Activated CD8-positive, alpha-beta T cell treated with anti-CD3 and anti-CD28 coated beads for 36 hours (primary cell): ENCODE results near the gene ANK3. TPM values are rescaled to one million over a fixed set of nuclear protein-coding genes. Genes with fewer than 3 reads are reported as not detected.

Source experiments
- ATAC-seq: fragments of 200-7000 bp; cut with Tn5 transposase; one replicate; pipeline ENCODE4 v1.10.0; 2021; ENCODE audit warnings: mild to moderate bottlenecking, moderate library complexity
- CTCF ChIA-PET: fragments of 350-600 bp; sonication (Branson Sonifier 250); formaldehyde crosslinking; loops from one replicate; lab custom pipeline; 2021; ENCODE audit warnings: antibody characterized with exemption; lab: Charles Lee
- POLR2A ChIA-PET: fragments of 350-600 bp; sonication (Branson Sonifier 250); formaldehyde crosslinking; loops from one replicate; lab custom pipeline; 2021; ENCODE audit warnings: antibody characterized with exemption; lab: Charles Lee
- DNase-seq: peaks from one replicate; pipeline ENCODE4 v3.0.0-alpha.2; 2020
- H3K27ac Mint-ChIP-seq: one replicate; pipeline ENCODE4 v1.8.0; 2021; ENCODE audit warnings: mild to moderate bottlenecking, mixed read lengths
- H3K27me3 Mint-ChIP-seq: one replicate; pipeline ENCODE4 v1.8.0; 2021; ENCODE audit warnings: mixed read lengths
- H3K36me3 Mint-ChIP-seq: one replicate; pipeline ENCODE4 v1.8.0; 2021; ENCODE audit warnings: low read depth, mixed read lengths
- H3K4me1 Mint-ChIP-seq: one replicate; pipeline ENCODE4 v1.8.0; 2021; ENCODE audit warnings: low read depth, mixed read lengths
- H3K4me3 Mint-ChIP-seq: one replicate; pipeline ENCODE4 v1.8.0; 2021; ENCODE audit warnings: mild to moderate bottlenecking, moderate library complexity, mixed read lengths
- H3K9me3 Mint-ChIP-seq: one replicate; pipeline ENCODE4 v1.8.0; 2021; ENCODE audit warnings: mixed read lengths
- intact Hi-C: fragments of 100-400 bp; cut with micrococcal nuclease; formaldehyde crosslinking; loops from one replicate; pipeline ENCODE4 v1.10.0; 2022
- total RNA-seq, 2 experiments: library from RNA; stranded (reverse); gene quantifications; one replicate each; pipeline ENCODE4 v1.2.3, GENCODE V29; 2021
- TF ChIP-seq, protein P1 (sequence below): fragments of 200-600 bp; IDR thresholded peaks from one replicate; pipeline ENCODE4 v1.8.0; 2022; ENCODE audit warnings: antibody characterized with exemption, mild to moderate bottlenecking

ANK3 gene
- total RNA-seq, 2 experiments from 2014 or later: 10.3 to 12.0 TPM

DNA sequence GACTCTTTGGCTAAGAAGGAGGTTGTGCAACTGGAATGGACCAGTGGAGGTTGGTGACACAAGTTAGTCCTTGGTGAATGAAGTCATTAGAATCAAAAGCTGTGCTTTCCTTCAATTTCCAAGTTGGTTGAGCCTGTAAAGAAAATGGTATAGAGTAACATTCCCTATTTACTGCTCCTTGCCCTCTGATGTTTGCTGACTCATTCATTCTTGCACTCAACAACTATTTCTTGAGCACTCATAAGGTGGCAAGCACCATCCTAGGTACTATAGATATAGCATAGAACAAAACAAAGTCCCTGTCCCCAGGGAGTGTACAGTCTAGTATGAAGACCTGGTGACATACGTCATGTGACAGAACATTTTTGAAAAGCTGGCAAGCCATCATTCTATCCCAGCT lies 364.4 kb downstream of the ANK3 start:
- POLR2A ChIA-PET: no interaction called here
- H3K4me3 Mint-ChIP-seq: no peak overlapping the region

DNA sequence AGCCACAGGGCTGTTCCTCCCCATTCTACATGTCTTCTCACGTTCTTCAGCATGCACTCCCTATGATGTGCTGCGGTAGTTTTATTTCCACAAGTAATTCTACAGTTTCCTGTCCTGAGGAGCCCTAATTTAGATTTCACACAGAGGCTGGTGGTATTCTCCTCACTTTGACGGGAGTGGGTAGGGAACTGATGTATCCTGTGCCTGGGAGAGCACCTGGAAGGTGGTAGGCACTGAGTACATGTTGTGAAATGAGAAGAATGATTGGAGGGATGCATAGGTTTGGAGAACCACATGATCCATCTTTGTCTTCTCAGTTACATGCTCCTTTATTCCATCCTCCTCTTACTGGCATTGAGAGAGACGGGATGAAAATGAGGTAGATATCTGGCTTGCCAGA lies 365.2 kb downstream of the ANK3 start:
- DNase-seq (no peak), ATAC-seq (no peak)
- intact Hi-C loops: no loop called here
- no peaks in the 10 kb centered on the region for H3K9me3 Mint-ChIP-seq
- ChIA-PET POLR2A (no interaction called here), CTCF (interaction anchor here (1.2 kb wide), 1 partner anchor 33 kb away, joined by 3 read pairs; no protein-coding TSS in a partner anchor)
- no peaks in the 10 kb centered on the region for H3K4me1 Mint-ChIP-seq
- peaks cover 2% of the 10 kb centered on the region for H3K27me3 Mint-ChIP-seq
- H3K27ac Mint-ChIP-seq: no peak overlapping the region
- no peaks in the 10 kb centered on the region for H3K36me3 Mint-ChIP-seq
- no peak overlapping the region for H3K4me3 Mint-ChIP-seq
- TF ChIP-seq, protein P1, sequence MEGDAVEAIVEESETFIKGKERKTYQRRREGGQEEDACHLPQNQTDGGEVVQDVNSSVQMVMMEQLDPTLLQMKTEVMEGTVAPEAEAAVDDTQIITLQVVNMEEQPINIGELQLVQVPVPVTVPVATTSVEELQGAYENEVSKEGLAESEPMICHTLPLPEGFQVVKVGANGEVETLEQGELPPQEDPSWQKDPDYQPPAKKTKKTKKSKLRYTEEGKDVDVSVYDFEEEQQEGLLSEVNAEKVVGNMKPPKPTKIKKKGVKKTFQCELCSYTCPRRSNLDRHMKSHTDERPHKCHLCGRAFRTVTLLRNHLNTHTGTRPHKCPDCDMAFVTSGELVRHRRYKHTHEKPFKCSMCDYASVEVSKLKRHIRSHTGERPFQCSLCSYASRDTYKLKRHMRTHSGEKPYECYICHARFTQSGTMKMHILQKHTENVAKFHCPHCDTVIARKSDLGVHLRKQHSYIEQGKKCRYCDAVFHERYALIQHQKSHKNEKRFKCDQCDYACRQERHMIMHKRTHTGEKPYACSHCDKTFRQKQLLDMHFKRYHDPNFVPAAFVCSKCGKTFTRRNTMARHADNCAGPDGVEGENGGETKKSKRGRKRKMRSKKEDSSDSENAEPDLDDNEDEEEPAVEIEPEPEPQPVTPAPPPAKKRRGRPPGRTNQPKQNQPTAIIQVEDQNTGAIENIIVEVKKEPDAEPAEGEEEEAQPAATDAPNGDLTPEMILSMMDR: no peak

More for the DNA sequence above, 364.4 kb downstream of the ANK3 start:
- Mint-ChIP-seq H3K27me3 (no peaks in the 10 kb centered on the region), H3K36me3 (no peaks in the 10 kb centered on the region), H3K4me1 (no peaks in the 10 kb centered on the region), H3K9me3 (no peaks in the 10 kb centered on the region), H3K27ac (no peak overlapping the region)
- ATAC-seq (no peak), DNase-seq (no peak)
- intact Hi-C loops: no loop called here
- CTCF ChIA-PET: interaction anchor here (0.9 kb wide), 1 partner anchor 12 kb away, joined by 3 read pairs; no protein-coding TSS in a partner anchor
- TF ChIP-seq, protein P1: no peak

DNA sequence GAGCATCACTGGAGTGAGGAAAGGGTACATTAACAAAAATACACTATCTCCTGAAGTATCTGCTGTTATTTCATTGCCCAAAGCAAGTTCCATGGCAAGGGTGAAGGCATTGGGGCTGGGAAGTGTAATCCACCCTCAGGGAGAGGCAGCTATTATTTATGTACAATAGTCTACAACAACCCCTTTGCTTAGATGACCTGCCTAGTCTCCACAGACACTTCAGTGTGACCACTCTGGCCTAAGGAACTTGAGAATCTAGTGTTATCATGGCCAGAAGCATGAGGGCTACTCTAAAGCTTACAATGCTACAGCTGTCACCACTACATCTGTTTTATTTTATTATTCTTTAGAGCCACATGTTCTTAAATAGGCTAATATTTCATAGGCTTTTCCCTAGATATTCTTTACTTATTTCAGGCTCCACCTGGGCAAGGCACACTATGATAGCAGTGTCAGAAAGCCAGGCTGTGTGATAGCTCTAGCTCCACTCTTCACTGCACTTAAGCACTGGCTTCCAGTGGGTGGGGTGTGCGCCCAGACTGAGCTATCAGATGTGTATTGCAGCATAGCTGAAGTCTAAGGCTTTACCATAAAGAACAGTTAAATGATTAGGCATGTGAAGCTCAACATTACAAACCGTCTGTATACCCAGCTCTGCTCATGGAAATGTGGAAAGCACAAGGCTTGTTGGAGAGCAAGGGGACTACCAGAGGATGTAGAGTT lies 366.4 kb downstream of the ANK3 start:
- intact Hi-C loops: no loop called here
- TF ChIP-seq, protein P1: no peak
- Mint-ChIP-seq H3K36me3 (no peaks in the 10 kb centered on the region), H3K4me1 (no peaks in the 10 kb centered on the region), H3K9me3 (no peaks in the 10 kb centered on the region), H3K27ac (no peak overlapping the region), H3K27me3 (peaks cover 4% of the 10 kb centered on the region), H3K4me3 (no peak overlapping the region)
- POLR2A ChIA-PET: interaction anchor here (0.6 kb wide), 1 partner anchor 190 kb away, joined by 3 read pairs; no protein-coding TSS in a partner anchor
- no peak for DNase-seq
- CTCF ChIA-PET: interaction anchor here (1.2 kb wide), 1 partner anchor 32 kb away, joined by 3 read pairs; no protein-coding TSS in a partner anchor
- no peak for ATAC-seq

GRCh38 chr10:60021361-60021760 lies 368.3 kb downstream of the ANK3 start:
- intact Hi-C loops: no loop called here
- Mint-ChIP-seq H3K4me1 (no peaks in the 10 kb centered on the region), H3K4me3 (no peak overlapping the region), H3K27me3 (peaks cover 7% of the 10 kb centered on the region), H3K27ac (no peak overlapping the region), H3K36me3 (no peaks in the 10 kb centered on the region), H3K9me3 (no peaks in the 10 kb centered on the region)
- DNase-seq (no peak), ATAC-seq (no peak)
- TF ChIP-seq, protein P1: no peak
- ChIA-PET CTCF (interaction anchor here (1.4 to 1.7 kb wide), 2 partner anchors 10 to 396 kb away, joined by 3 to 4 read pairs; no protein-coding TSS in a partner anchor), POLR2A (interaction anchor here (1.2 kb wide), 2 partner anchors 15 to 113 kb away, joined by 3 read pairs; no protein-coding TSS in a partner anchor)

GRCh38 chr10:60016794-60017193 lies 372.9 kb downstream of the ANK3 start:
- ChIA-PET CTCF (no interaction called here), POLR2A (no interaction called here)
- Mint-ChIP-seq H3K27me3 (peaks cover 12% of the 10 kb centered on the region), H3K4me1 (no peaks in the 10 kb centered on the region), H3K27ac (no peak overlapping the region), H3K9me3 (no peaks in the 10 kb centered on the region), H3K36me3 (no peaks in the 10 kb centered on the region), H3K4me3 (no peak overlapping the region)
- TF ChIP-seq, protein P1: no peak
- intact Hi-C loops: no loop called here
- ATAC-seq (no peak), DNase-seq (no peak)
